ES-I3 (cell line): ENCODE data around the gene SYTL1.

Source experiments
- H3K36me3 ChIP-seq: 2 replicates; pipeline ENCODE4 v1.6.1; 2013; ENCODE audit warnings: mild to moderate bottlenecking, low read length, control low read depth, moderate library complexity; ENCODE audit not compliant: insufficient read depth
- H3K4me1 ChIP-seq: 2 replicates; pipeline ENCODE4 v1.6.1; 2013; ENCODE audit warnings: mild to moderate bottlenecking, control low read depth, low read length; ENCODE audit not compliant: insufficient read depth
- H3K9ac ChIP-seq: 2 replicates; pipeline ENCODE4 v1.6.1; 2013; ENCODE audit warnings: low read depth, mild to moderate bottlenecking, low read length, moderate library complexity
- H3K9me3 ChIP-seq: 2 replicates; pipeline ENCODE4 v1.6.1; 2013; ENCODE audit warnings: mild to moderate bottlenecking, low read length, moderate library complexity; ENCODE audit not compliant: control insufficient read depth, insufficient read depth

SYTL1 gene, protein sequence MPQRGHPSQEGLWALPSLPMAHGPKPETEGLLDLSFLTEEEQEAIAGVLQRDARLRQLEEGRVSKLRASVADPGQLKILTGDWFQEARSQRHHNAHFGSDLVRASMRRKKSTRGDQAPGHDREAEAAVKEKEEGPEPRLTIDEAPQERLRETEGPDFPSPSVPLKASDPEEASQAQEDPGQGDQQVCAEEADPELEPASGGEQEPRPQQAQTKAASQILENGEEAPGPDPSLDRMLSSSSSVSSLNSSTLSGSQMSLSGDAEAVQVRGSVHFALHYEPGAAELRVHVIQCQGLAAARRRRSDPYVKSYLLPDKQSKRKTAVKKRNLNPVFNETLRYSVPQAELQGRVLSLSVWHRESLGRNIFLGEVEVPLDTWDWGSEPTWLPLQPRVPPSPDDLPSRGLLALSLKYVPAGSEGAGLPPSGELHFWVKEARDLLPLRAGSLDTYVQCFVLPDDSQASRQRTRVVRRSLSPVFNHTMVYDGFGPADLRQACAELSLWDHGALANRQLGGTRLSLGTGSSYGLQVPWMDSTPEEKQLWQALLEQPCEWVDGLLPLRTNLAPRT

GRCh38 chr1:27341525-27342252 is at the start of gene SYTL1:
TSS of gene SYTL1 (plus strand) at chr1:27342022. CDS start at chr1:27345335, 3,313 bp downstream.
- Histone ChIP-seq H3K9me3 (no peaks in the 10 kb centered on the region), H3K36me3 (no peaks in the 10 kb centered on the region), H3K4me1 (peaks cover 31% of the 10 kb centered on the region; the same call in 1 of the 2 replicates), H3K9ac (peak within 1 kb of the TSS; percentile 41; the same call in 1 of the 2 replicates)

- H3K9ac ChIP-seq: no peak overlapping the region
- H3K36me3 ChIP-seq: peaks cover 6% of the 10 kb centered on the region; the same call in 1 of the 2 replicates
Observed at GRCh38 chr1:27292106-27292505, 49.7 kb upstream of the SYTL1 start.

GRCh38 chr1:27293915-27294314 is 47.9 kb upstream of the SYTL1 start:
- H3K9ac ChIP-seq: no peak overlapping the region
- H3K36me3 ChIP-seq: no peaks in the 10 kb centered on the region

More at GRCh38 chr1:27292106-27292505, 49.7 kb upstream of the SYTL1 start:
- Histone ChIP-seq H3K9me3 (no peaks in the 10 kb centered on the region), H3K4me1 (no peaks in the 10 kb centered on the region)

GRCh38 chr1:27296773-27297291 is 45.0 kb upstream of the SYTL1 start:
- no peaks in the 10 kb centered on the region for H3K36me3 ChIP-seq
- H3K9me3 ChIP-seq: no peaks in the 10 kb centered on the region
- no peak overlapping the region for H3K9ac ChIP-seq
- peaks cover 31% of the 10 kb centered on the region for H3K4me1 ChIP-seq

More at GRCh38 chr1:27293915-27294314, 47.9 kb upstream of the SYTL1 start:
- H3K4me1 ChIP-seq: peaks cover 3% of the 10 kb centered on the region
- no peaks in the 10 kb centered on the region for H3K9me3 ChIP-seq

DNA sequence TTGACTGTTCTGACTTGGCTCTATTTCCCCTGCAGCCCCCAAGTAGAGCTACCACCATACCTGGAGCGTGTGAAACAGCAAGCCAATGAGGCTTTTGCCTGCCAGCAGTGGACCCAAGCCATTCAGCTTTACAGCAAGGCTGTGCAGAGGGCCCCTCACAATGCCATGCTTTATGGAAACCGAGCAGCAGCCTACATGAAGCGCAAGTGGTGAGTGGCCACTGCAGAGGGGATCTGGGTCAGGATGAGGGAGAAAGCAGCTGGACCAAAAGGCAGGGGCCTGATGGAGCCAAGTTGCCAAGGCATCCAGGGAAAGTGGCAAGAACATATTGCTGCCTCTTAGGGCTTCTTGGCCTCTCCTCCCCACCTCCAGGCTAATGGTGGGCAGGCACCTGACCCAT is 43.9 kb upstream of the SYTL1 start:
- Histone ChIP-seq H3K36me3 (no peaks in the 10 kb centered on the region), H3K9me3 (no peaks in the 10 kb centered on the region), H3K4me1 (peaks cover 34% of the 10 kb centered on the region), H3K9ac (no peak overlapping the region)

DNA sequence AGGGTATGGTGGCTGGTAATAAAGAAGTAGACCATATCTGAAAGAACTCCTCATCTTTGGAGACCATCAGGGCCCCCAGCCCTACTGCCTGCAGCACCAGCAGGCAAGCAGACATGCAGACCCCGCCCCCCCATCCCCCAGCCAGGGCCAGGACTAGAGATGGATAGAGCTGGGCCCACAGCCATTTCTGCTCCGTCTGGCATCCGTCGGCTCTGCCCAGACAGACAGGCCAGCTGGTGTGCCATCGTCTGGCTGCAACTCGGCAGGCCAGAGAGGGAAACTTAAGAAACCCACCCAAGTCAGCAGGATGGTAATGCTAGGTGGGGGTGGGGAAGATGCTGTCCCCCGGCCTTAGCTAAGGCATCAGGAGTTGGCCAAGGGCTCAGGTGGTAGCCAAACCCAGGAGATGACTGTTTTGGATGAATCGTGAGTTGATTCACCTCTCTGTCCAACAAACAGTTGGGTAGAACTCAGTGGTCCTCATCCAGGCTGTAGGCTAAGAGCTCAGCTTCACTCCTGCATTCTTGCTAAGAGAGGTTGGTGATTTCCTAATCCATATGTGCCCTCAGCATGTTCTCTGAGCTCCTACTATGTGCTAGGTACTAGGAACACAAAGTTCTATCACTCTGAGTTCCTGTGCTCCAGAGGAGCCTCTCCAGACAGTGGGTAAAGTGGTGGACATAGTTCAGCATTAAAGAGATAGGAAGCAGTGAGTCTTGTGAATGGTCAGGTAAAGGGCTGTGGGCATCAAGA is 43.0 kb upstream of the SYTL1 start:
- Histone ChIP-seq H3K36me3 (no peaks in the 10 kb centered on the region), H3K4me1 (peaks cover 34% of the 10 kb centered on the region), H3K9me3 (no peaks in the 10 kb centered on the region), H3K9ac (no peak overlapping the region)

- H3K9me3 ChIP-seq: no peaks in the 10 kb centered on the region
- no peak overlapping the region; the same call in 1 of the 2 replicates for H3K9ac ChIP-seq
- no peaks in the 10 kb centered on the region for H3K36me3 ChIP-seq
- H3K4me1 ChIP-seq: peaks cover 34% of the 10 kb centered on the region
Observed at GRCh38 chr1:27299385-27300271, 42.2 kb upstream of the SYTL1 start.

DNA sequence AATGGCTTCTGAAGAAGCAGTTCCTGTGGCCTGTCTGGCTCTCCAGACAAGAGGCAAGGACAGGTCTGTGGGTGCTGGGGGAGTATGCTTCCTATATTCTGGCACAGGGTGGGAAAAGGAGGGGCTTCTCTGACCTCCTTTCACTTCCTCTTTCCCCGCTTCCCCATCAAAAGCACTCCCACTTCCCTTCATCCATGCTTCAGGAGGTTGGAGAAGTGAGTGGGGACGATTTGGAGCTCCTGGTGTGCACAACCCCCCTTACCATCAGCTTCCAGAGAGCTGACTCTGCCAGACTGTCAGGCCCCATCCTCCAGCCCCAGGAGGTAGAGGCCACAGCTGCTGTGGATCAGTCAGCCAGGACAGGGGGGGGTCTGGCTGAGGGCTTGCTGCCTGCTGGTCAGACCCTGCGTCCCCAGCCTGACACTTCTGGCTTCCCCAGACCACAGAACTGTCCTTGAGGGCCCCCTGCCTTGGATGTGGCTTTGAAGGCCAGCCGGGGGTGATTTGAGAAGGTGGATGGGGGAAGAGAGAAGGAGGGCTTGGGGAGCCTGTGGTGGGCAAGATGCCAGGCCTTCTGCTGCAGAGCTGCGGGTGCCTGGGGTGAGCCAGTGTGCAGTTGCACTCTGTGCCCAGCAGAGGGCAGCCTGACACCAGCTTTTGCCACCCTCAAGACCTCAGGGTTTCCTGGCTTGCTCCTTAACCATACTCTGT is 41.3 kb upstream of the SYTL1 start:
- Histone ChIP-seq H3K9me3 (no peaks in the 10 kb centered on the region), H3K9ac (no peak overlapping the region), H3K36me3 (no peaks in the 10 kb centered on the region), H3K4me1 (peaks cover 34% of the 10 kb centered on the region)

- Histone ChIP-seq H3K4me1 (peaks cover 34% of the 10 kb centered on the region), H3K9ac (no peak overlapping the region), H3K36me3 (no peaks in the 10 kb centered on the region), H3K9me3 (no peaks in the 10 kb centered on the region)
Observed at GRCh38 chr1:27301052-27301422, 40.8 kb upstream of the SYTL1 start.

GRCh38 chr1:27301582-27302199 is 40.1 kb upstream of the SYTL1 start:
- Histone ChIP-seq H3K9ac (no peak overlapping the region), H3K9me3 (no peaks in the 10 kb centered on the region), H3K36me3 (no peaks in the 10 kb centered on the region), H3K4me1 (peaks cover 36% of the 10 kb centered on the region)

DNA sequence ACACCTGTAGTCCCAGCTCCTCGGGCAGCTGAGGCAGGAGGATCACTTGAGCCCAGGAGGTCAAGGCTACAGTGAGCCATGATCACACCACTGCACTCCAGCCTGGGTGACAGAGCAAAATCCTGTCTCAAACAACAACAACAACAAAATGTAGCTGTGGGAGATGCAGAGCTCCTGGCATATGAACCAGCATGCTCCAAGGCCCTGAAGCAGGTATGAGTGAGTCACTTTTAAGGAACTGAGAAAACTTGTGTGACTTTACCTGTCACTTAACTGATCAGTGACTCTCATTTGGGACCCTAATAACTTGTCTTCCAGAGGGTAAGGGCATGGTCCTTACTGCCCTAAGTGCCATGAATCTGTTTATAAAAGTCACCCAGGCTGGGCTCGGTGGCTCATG is 39.2 kb upstream of the SYTL1 start:
- Histone ChIP-seq H3K9ac (no peak overlapping the region), H3K9me3 (no peaks in the 10 kb centered on the region), H3K4me1 (peaks cover 41% of the 10 kb centered on the region), H3K36me3 (no peaks in the 10 kb centered on the region)

DNA sequence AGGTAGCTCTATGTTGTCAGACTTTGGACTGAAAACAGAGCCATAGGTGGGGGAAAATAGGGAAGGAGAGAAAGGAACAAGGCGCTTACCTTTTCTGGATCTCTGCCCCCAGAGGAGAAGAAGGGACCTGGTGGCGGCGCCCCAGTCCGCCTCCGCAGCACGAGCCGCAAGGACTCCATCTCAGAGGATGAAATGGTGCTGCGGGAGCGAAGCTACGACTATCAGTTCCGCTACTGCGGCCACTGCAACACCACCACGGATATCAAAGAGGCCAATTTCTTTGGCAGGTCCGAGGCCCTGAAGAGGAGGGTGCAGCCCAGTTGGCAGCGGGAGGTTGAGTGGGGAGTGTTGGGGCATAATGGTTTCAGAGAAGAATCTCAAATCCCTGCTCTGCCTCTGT is 38.3 kb upstream of the SYTL1 start:
- H3K4me1 ChIP-seq: peaks cover 46% of the 10 kb centered on the region
- no peaks in the 10 kb centered on the region for H3K36me3 ChIP-seq
- no peaks in the 10 kb centered on the region for H3K9me3 ChIP-seq
- no peak overlapping the region for H3K9ac ChIP-seq
